Effector memory CD8-positive, alpha-beta T cell (primary cell): ENCODE measurements around the gene ERCC4.
A peak's percentile ranks its signal among the peaks of the same experiment; 100 is the strongest.

Source experiments
- ATAC-seq: fragments of 150-1000 bp; cut with Tn5 transposase; replicated peaks from 2 replicates; pipeline ENCODE4 v1.10.0; 2021; ENCODE audit warnings: mild to moderate bottlenecking, moderate library complexity
- DNase-seq, 3 experiments: peaks; one replicate each; pipeline ENCODE4 v3.0.0; 2021
- H3K27ac Mint-ChIP-seq, 2 donors: one replicate each; pipeline ENCODE4 v1.8.0; 2022; ENCODE audit warnings: mild to moderate bottlenecking in 2 of 2, mixed read lengths in 2 of 2, moderate library complexity in 2 of 2
- H3K27me3 Mint-ChIP-seq, 2 donors: one replicate each; pipeline ENCODE4 v1.8.0; 2022; ENCODE audit warnings: mixed read lengths in 2 of 2
- H3K36me3 Mint-ChIP-seq: one replicate; pipeline ENCODE4 v1.8.0; 2022; ENCODE audit warnings: mild to moderate bottlenecking, moderate library complexity, mixed read lengths; ENCODE audit not compliant: insufficient read depth
- H3K4me1 Mint-ChIP-seq, 2 donors: one replicate each; pipeline ENCODE4 v1.8.0; 2022; ENCODE audit warnings: low read depth in 2 of 2, mixed read lengths in 2 of 2
- H3K4me3 Mint-ChIP-seq, 2 donors: one replicate each; pipeline ENCODE4 v1.8.0; 2022; ENCODE audit warnings: mild to moderate bottlenecking in 2 of 2, mixed read lengths in 2 of 2, moderate library complexity in 2 of 2
- H3K9me3 Mint-ChIP-seq, 2 donors: one replicate each; pipeline ENCODE4 v1.8.0; 2022; ENCODE audit warnings: mixed read lengths in 2 of 2

ERCC4 gene

GRCh38 chr16:13995194-13995593 is 75.2 kb downstream of the ERCC4 start:
- Mint-ChIP-seq H3K4me3 (no peak overlapping the region), H3K27ac (no peak overlapping the region), H3K9me3 (no peaks in the 10 kb centered on the region), H3K27me3 (peaks cover 15 to 16% of the 10 kb centered on the region in 2 donors), H3K4me1 (no peaks in the 10 kb centered on the region), H3K36me3 (no peaks in the 10 kb centered on the region)
- no peak for ATAC-seq
- no peak for DNase-seq

- H3K27ac Mint-ChIP-seq = no peak overlapping the region
- peaks cover 17 to 32% of the 10 kb centered on the region in 2 donors for H3K27me3 Mint-ChIP-seq
- no peaks in the 10 kb centered on the region for H3K9me3 Mint-ChIP-seq
- ATAC-seq (no peak), DNase-seq (no peak)
- no peaks in the 10 kb centered on the region for H3K4me1 Mint-ChIP-seq
- no peak overlapping the region for H3K4me3 Mint-ChIP-seq
- H3K36me3 Mint-ChIP-seq = no peaks in the 10 kb centered on the region
Measured at GRCh38 chr16:13996778-13997288, 76.9 kb downstream of the ERCC4 start.

GRCh38 chr16:13997526-13997925 is 77.6 kb downstream of the ERCC4 start:
- Mint-ChIP-seq H3K9me3 (no peaks in the 10 kb centered on the region), H3K36me3 (no peaks in the 10 kb centered on the region), H3K27me3 (peaks cover 24 to 39% of the 10 kb centered on the region in 2 donors), H3K27ac (no peak overlapping the region), H3K4me3 (no peak overlapping the region), H3K4me1 (peaks cover 0 to under 1% of the 10 kb centered on the region in 2 donors)
- ATAC-seq = no peak
- DNase-seq = no peak

GRCh38 chr16:13997933-13998332 is 78.0 kb downstream of the ERCC4 start:
- Mint-ChIP-seq H3K4me1 (peaks cover 1 to 4% of the 10 kb centered on the region in 2 donors), H3K27me3 (peaks cover 28 to 40% of the 10 kb centered on the region in 2 donors), H3K4me3 (no peak overlapping the region), H3K27ac (no peak overlapping the region), H3K9me3 (no peaks in the 10 kb centered on the region), H3K36me3 (no peaks in the 10 kb centered on the region)
- ATAC-seq (no peak), DNase-seq (no peak)

- Mint-ChIP-seq H3K4me3 (no peak overlapping the region), H3K36me3 (no peaks in the 10 kb centered on the region), H3K4me1 (peaks cover 3 to 5% of the 10 kb centered on the region in 2 donors), H3K9me3 (no peaks in the 10 kb centered on the region), H3K27me3 (peaks cover 39 to 50% of the 10 kb centered on the region in 2 donors), H3K27ac (peak overlapping the region in 1 of 2 donors; percentile 13)
- DNase-seq = no peak
- ATAC-seq = no peak
Measured at GRCh38 chr16:13999071-13999894, 79.3 kb downstream of the ERCC4 start.

GRCh38 chr16:13999895-14000425 is 80.0 kb downstream of the ERCC4 start:
- DNase-seq = no peak
- Mint-ChIP-seq H3K9me3 (no peaks in the 10 kb centered on the region), H3K36me3 (no peaks in the 10 kb centered on the region), H3K27me3 (peaks cover 39 to 50% of the 10 kb centered on the region in 2 donors), H3K27ac (no peak overlapping the region), H3K4me3 (no peak overlapping the region), H3K4me1 (peaks cover 3 to 5% of the 10 kb centered on the region in 2 donors)
- ATAC-seq = no peak

- peaks cover 34 to 50% of the 10 kb centered on the region in 2 donors for H3K27me3 Mint-ChIP-seq
- H3K9me3 Mint-ChIP-seq = no peaks in the 10 kb centered on the region
- no peaks in the 10 kb centered on the region for H3K36me3 Mint-ChIP-seq
- peaks cover 3 to 5% of the 10 kb centered on the region in 2 donors for H3K4me1 Mint-ChIP-seq
- no peak for DNase-seq
- no peak for ATAC-seq
- H3K27ac Mint-ChIP-seq = no peak overlapping the region
- H3K4me3 Mint-ChIP-seq = no peak overlapping the region
Measured at GRCh38 chr16:14001521-14001920, 81.6 kb downstream of the ERCC4 start.
